PC-9 (cell line): ENCODE measurements around the gene CAPZA2. TPM values are rescaled to one million over a fixed set of nuclear protein-coding genes. Genes with fewer than 3 reads are reported as not detected.
"Not testable (repeated sequence)": the region's sequence is repeated elsewhere in the genome, so short reads cannot be mapped to it uniquely, and the experiment has no call there.

Experiments
- Bru-seq: library from RNA; stranded (reverse); fragments of 400-500 nt; gene quantifications from one replicate; lab custom pipeline; 2021; lab: Mats Ljungman, UMichigan
- BruChase-seq, 2 experiments: library from RNA; stranded (reverse); fragments of 400-500 nt; gene quantifications; one replicate each; lab custom pipeline; 2021; lab: Mats Ljungman, UMichigan
- BruUV-seq: library from RNA; stranded (reverse); fragments of 400-500 nt; replicated peaks from 2 replicates; lab custom pipeline; 2021; lab: Mats Ljungman, UMichigan
- CTCF ChIA-PET: fragments of 300-600 bp; sonication (Branson Sonifier 250); formaldehyde crosslinking; loops from one replicate; lab custom pipeline; 2022; ENCODE audit warnings: antibody characterized with exemption; lab: Charles Lee
- POLR2A ChIA-PET: fragments of 300-600 bp; sonication (Branson Sonifier 250); formaldehyde crosslinking; loops from one replicate; lab custom pipeline; 2022; ENCODE audit warnings: antibody characterized with exemption; ENCODE audit not compliant: unreplicated experiment; lab: Charles Lee
- DNase-seq, 2 experiments: peaks; one replicate each; pipeline versions ENCODE4 v3.0.0 to v3.0.0-alpha.2; 2015 to 2022; ENCODE audit warnings: mixed read lengths in 1 of 2
- H2AFZ ChIP-seq: fragments of 200-600 bp; sonication (generic); 2 replicates; pipeline ENCODE4 v1.8.1; 2017; ENCODE audit warnings: antibody characterized with exemption
- H3F3A ChIP-seq: fragments of 200-600 bp; sonication (generic); 2 replicates; pipeline ENCODE4 v1.8.1; 2017; ENCODE audit warnings: antibody characterized with exemption, mild to moderate bottlenecking, low read depth; ENCODE audit not compliant: insufficient read depth
- H3K27ac ChIP-seq: fragments of 200-600 bp; sonication (generic); 2 replicates; pipeline ENCODE4 v1.6.1; 2016; ENCODE audit warnings: mixed run types
- H3K27me3 ChIP-seq: fragments of 200-600 bp; sonication (generic); 2 replicates; pipeline ENCODE4 v1.6.1; 2016; ENCODE audit warnings: low read depth, mixed run types; ENCODE audit not compliant: insufficient read depth
- H3K36me3 ChIP-seq: fragments of 200-600 bp; sonication (generic); 2 replicates; pipeline ENCODE4 v1.6.1; 2016; ENCODE audit warnings: low read depth, mixed run types
- H3K4me1 ChIP-seq: fragments of 200-600 bp; sonication (generic); replicated peaks from 2 replicates; pipeline ENCODE4 v1.6.1; 2016; ENCODE audit warnings: mixed run types; ENCODE audit not compliant: insufficient read depth
- H3K4me2 ChIP-seq: fragments of 200-600 bp; sonication (generic); 2 replicates; pipeline ENCODE4 v1.6.1; 2017; ENCODE audit warnings: mixed run types
- H3K4me3 ChIP-seq: fragments of 200-600 bp; sonication (generic); 2 replicates; pipeline ENCODE4 v1.6.1; 2016; ENCODE audit warnings: mixed run types
- H3K79me2 ChIP-seq: fragments of 200-600 bp; sonication (generic); 2 replicates; pipeline ENCODE4 v1.6.1; 2017; ENCODE audit warnings: low read depth, mixed run types
- H3K9me2 ChIP-seq: fragments of 200-600 bp; sonication (generic); 2 replicates; pipeline ENCODE4 v1.8.1; 2017; ENCODE audit warnings: mild to moderate bottlenecking; ENCODE audit not compliant: insufficient read depth
- H3K9me3 ChIP-seq: fragments of 200-600 bp; sonication (generic); 2 replicates; pipeline ENCODE4 v1.8.1; 2016; ENCODE audit warnings: low read depth; ENCODE audit not compliant: insufficient read depth
- H4K20me1 ChIP-seq: fragments of 200-600 bp; sonication (generic); 2 replicates; pipeline ENCODE4 v1.8.1; 2017; ENCODE audit not compliant: insufficient read depth
- EZH2 ChIP-seq: fragments of 200-600 bp; sonication (generic); IDR thresholded peaks from 2 replicates; pipeline ENCODE4 v1.8.0; 2017; ENCODE audit warnings: antibody characterized with exemption, low read depth
- intact Hi-C: fragments of 100-400 bp; cut with micrococcal nuclease; formaldehyde crosslinking; loops from one replicate; pipeline ENCODE4 v1.10.0; 2022; ENCODE audit not compliant: unreplicated experiment
- long read RNA-seq: library from polyadenylated mRNA; stranded (forward); transcript quantifications from one replicate; pipeline ENCODE4 v2.0.0, GENCODE V29; 2022
- total RNA-seq: library from RNA; stranded (reverse); gene quantifications from 2 replicates; pipeline ENCODE4 v1.2.3, GENCODE V29; 2021
- TF ChIP-seq, protein P1 (sequence below): fragments of 200-600 bp; sonication (generic); conservative IDR thresholded peaks from 2 replicates; pipeline ENCODE4 v1.6.1; 2017; ENCODE audit warnings: mixed run types, antibody characterized with exemption, mild to moderate bottlenecking, moderate library complexity

CAPZA2 gene
- total RNA-seq = 171 and 203 TPM in 2 replicates
- Bru-seq, nascent RNA = percentile 95 among the genes with signal in this experiment
- BruChase-seq, experiment 1, labeled RNA remaining after a 2-hour chase = percentile 86 among the genes with signal in this experiment
- BruChase-seq, experiment 2, labeled RNA remaining after a 6-hour chase = percentile 90 among the genes with signal in this experiment
- long read RNA-seq, full-length matches to known transcripts = 379 of 405 reads
- long read RNA-seq, partial matches to known transcripts = 7 of 405 reads
- long read RNA-seq, other reads (novel, unspliced or antisense) = 19 of 405 reads

DNA sequence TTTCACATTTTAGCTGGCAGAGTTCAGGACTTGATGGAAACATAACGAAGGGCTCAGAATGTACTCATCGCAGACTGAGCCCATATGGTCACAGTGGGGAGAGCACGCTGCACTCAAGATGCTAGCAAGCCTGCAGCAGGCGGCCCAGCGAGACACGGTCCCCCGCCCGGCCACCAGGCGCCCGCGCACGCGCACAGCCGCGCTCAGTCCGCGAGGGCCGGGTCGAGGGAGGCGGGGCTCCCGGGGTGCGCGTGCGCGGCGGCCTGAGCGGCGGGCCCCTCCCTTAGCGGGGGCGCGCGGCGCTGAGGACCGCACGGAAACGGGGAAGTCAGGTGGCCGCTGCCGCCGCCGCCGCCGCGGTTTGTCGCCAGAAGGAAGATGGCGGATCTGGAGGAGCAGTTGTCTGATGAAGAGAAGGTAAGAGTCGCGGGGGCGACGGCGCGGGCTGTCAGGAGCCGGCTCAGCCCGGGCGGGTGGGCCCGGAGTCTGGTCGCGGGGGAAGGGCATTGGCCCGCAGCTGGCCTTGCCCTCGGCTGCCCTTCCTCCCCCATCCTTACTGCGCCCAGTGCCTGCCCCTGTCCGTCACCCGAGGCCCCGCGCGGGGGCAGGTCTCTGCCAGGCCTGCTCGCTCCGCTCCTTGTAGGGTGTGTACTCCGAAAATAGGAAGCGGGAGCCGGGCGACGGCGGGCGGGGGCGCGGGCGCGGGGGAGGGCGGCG lies at the start of gene CAPZA2:
Gene CAPZA2 (plus strand): TSS at position 354 of the 717 bp plus-strand sequence. CDS start 25 bp downstream, at position 379.
- H3F3A ChIP-seq = no peaks in the 10 kb centered on the region
- intact Hi-C loops = loop anchor here (1.0 to 2.0 kb wide), 4 partner anchors 25 to 686 kb away; partner anchors contain the start of gene MET
- peak within 1 kb of the TSS; percentile 77 for H2AFZ ChIP-seq
- H3K9me2 ChIP-seq = no peaks in the 10 kb centered on the region
- peaks cover 37% of the 10 kb centered on the region for H3K4me1 ChIP-seq
- peak within 1 kb of the TSS; percentile 99 for H3K4me3 ChIP-seq
- H4K20me1 ChIP-seq = peaks cover 37% of the 10 kb centered on the region
- H3K36me3 ChIP-seq = no peaks in the 10 kb centered on the region
- H3K27ac ChIP-seq = peak within 1 kb of the TSS; percentile 53
- peak; percentile 74 to 97 for DNase-seq
- H3K79me2 ChIP-seq = peaks cover 46% of the 10 kb centered on the region
- TF ChIP-seq EZH2 = no peak
- TF ChIP-seq, protein P1, sequence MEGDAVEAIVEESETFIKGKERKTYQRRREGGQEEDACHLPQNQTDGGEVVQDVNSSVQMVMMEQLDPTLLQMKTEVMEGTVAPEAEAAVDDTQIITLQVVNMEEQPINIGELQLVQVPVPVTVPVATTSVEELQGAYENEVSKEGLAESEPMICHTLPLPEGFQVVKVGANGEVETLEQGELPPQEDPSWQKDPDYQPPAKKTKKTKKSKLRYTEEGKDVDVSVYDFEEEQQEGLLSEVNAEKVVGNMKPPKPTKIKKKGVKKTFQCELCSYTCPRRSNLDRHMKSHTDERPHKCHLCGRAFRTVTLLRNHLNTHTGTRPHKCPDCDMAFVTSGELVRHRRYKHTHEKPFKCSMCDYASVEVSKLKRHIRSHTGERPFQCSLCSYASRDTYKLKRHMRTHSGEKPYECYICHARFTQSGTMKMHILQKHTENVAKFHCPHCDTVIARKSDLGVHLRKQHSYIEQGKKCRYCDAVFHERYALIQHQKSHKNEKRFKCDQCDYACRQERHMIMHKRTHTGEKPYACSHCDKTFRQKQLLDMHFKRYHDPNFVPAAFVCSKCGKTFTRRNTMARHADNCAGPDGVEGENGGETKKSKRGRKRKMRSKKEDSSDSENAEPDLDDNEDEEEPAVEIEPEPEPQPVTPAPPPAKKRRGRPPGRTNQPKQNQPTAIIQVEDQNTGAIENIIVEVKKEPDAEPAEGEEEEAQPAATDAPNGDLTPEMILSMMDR = no peak
- CTCF ChIA-PET = no interaction called here
- peak within 1 kb of the TSS; percentile 95 for H3K4me2 ChIP-seq
- BruUV-seq = no TSS peak
- POLR2A ChIA-PET = interaction anchor here (0.7 kb wide), 1 partner anchor 645 kb away, joined by 8 read pairs; no protein-coding TSS in a partner anchor
- H3K27me3 ChIP-seq = no peaks in the 10 kb centered on the region
- no peaks in the 10 kb centered on the region for H3K9me3 ChIP-seq

DNA sequence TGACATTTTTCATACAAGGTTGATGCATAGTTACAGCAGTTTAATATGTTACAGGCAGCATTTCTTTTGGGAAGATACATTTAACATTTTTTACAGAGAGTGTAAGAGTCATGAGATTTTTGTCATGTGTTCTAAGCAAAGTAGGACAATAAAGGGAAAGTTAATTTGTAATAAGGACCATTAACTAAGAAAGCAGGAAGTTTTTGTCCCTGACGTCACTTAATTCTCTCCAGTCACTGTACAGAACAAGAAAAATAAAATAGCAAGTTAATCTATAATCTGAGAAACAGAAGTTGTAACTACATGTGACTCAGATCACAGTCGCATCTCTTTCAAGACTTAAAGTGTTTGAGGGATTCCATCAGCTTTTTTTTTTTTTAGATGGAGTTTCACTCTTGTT lies 49.5 kb upstream of the CAPZA2 start:
- Histone ChIP-seq H3K79me2 (no peaks in the 10 kb centered on the region), H4K20me1 (no peaks in the 10 kb centered on the region), H3K4me2 (no peak overlapping the region), H3K9me3 (no peaks in the 10 kb centered on the region; the same call in 1 of the 2 replicates), H3F3A (peaks cover 19% of the 10 kb centered on the region; the same call in 1 of the 2 replicates), H3K9me2 (no peaks in the 10 kb centered on the region), H3K36me3 (no peaks in the 10 kb centered on the region), H3K4me3 (no peak overlapping the region), H3K27ac (no peak overlapping the region), H2AFZ (no peak overlapping the region), H3K4me1 (peaks cover 40% of the 10 kb centered on the region), H3K27me3 (no peaks in the 10 kb centered on the region)
- intact Hi-C loops = loop anchor here (10.0 kb wide), 1 partner anchor 572 kb away; no protein-coding TSS in a partner anchor
- BruUV-seq = no TSS peak
- ChIA-PET CTCF (no interaction called here), POLR2A (no interaction called here)
- TF ChIP-seq EZH2 = no peak
- TF ChIP-seq, protein P1 = no peak
- no peak for DNase-seq

DNA sequence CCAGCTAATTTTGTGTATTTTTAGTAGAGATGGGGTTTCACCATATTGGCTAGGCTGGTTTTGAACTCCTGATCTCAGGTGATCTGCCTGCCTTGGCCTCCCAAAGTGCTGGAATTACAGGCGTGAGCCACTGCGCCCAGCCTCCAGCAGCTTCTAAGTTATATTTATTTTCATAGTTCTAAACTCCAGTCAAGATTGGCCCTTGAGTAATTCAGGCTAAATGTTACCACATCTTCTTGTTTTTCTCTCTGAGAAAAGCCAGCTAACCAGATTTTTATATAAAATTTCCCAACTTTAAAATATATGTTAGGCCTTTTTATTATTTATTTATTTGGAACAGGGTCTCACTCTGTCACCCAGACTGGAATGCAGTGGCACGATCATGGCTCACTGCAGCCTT lies 49.0 kb upstream of the CAPZA2 start:
- BruUV-seq, H3K9me3 ChIP-seq, H3K79me2 ChIP-seq, H3K36me3 ChIP-seq, DNase-seq, H2AFZ ChIP-seq, POLR2A ChIA-PET, H3K9me2 ChIP-seq, H4K20me1 ChIP-seq, H3K27ac ChIP-seq, H3K27me3 ChIP-seq, H3K4me2 ChIP-seq, H3K4me3 ChIP-seq: not testable (repeated sequence)
- CTCF ChIA-PET = interaction anchor here (0.6 kb wide), 1 partner anchor 309 kb away, joined by 12 read pairs; no protein-coding TSS in a partner anchor
- Histone ChIP-seq H3K4me1 (peaks cover 35% of the 10 kb centered on the region), H3F3A (peaks cover 19% of the 10 kb centered on the region; the same call in 1 of the 2 replicates)
- intact Hi-C loops = loop anchor here (10.0 kb wide), 1 partner anchor 571 kb away; no protein-coding TSS in a partner anchor
